NT2/D1 (cell line): ENCODE measurements around the gene VN1R5.

Source experiments
- SUZ12 ChIP-seq: IDR thresholded peaks from 2 replicates; pipeline ENCODE4 v1.6.1; 2011; ENCODE audit not compliant: insufficient read length, insufficient read depth; ENCODE audit errors: extremely low read depth
- ZNF274 ChIP-seq: IDR thresholded peaks from 2 replicates; pipeline ENCODE4 v1.6.1; 2011; ENCODE audit warnings: mild to moderate bottlenecking, low read depth, low read length

- TF ChIP-seq ZNF274 (no peak), SUZ12 (no peak)
Observed at GRCh38 chr1:247296599-247297180, 40.8 kb downstream of the VN1R5 start.
